Measurements from ENCODE around the gene CFD. TPM values are rescaled to one million over a fixed set of nuclear protein-coding genes. Genes with fewer than 3 reads are reported as not detected.

Gene CFD
- total RNA-seq, 1 experiment from 2014 or later = 1.9 TPM

GRCh38 chr19:903266-903797 lies 43.9 kb downstream of the CFD start:
- Mint-ChIP-seq H3K27ac (no peak overlapping the region), H3K9me3 (no peaks in the 10 kb centered on the region), H3K27me3 (ENCODE audit: low read depth) (no peaks in the 10 kb centered on the region; the same call in 1 of the 2 replicates), H3K4me1 (peaks cover 0 to 27% of the 10 kb centered on the region in 2 experiments; a peak in 2 of 4 replicates), H3K36me3 (ENCODE audit: insufficient read depth in 1 of 3, low read depth in 3 of 3) (peaks cover 0 to 15% (median 13%) of the 10 kb centered on the region in 3 experiments; a peak in 4 of 7 replicates), H3K4me3 (no peak overlapping the region)
- Histone ChIP-seq H3K9me3 (ENCODE audit: control insufficient read depth, low read depth, low read length) (no peaks in the 10 kb centered on the region), H3T11ph (ENCODE audit: low read length) (no peak overlapping the region), H3K23ac (ENCODE audit: insufficient read length, low read depth, low read length) (no peak overlapping the region), H4K91ac (ENCODE audit: insufficient read length, low read depth, low read length) (no peak overlapping the region), H3K14ac (ENCODE audit: insufficient read depth, low read length) (no peak overlapping the region), H3K4ac (ENCODE audit: low read depth, low read length) (no peak overlapping the region), H3K9ac (ENCODE audit: extremely low read depth, insufficient read length, low read length) (no peak overlapping the region), H2BK120ac (ENCODE audit: low read depth, low read length, poor library complexity, severe bottlenecking) (no peak overlapping the region), H4K20me1 (ENCODE audit: control insufficient read depth, insufficient read depth, insufficient read length) (no peaks in the 10 kb centered on the region), H3K23me2 (ENCODE audit: insufficient read length, low read depth, low read length, poor library complexity, severe bottlenecking) (no peaks in the 10 kb centered on the region), H2BK12ac (ENCODE audit: insufficient read length, low read depth, low read length) (no peak overlapping the region), H3K79me1 (ENCODE audit: insufficient read depth, low read depth, low read length, poor library complexity, severe bottlenecking) (peaks cover 13% of the 10 kb centered on the region), H2BK20ac (ENCODE audit: low read depth, low read length, poor library complexity, severe bottlenecking) (no peak overlapping the region), H3K18ac (ENCODE audit: insufficient read length, low read depth, low read length) (no peak overlapping the region), H3K27ac (ENCODE audit: insufficient read length, low read depth, low read length) (no peak overlapping the region), H2AK5ac (ENCODE audit: insufficient read length, low read length) (no peak overlapping the region), H3K56ac (ENCODE audit: insufficient read length, low read depth, low read length) (no peak overlapping the region), H3K79me2 (ENCODE audit: insufficient read depth, low read length) (peaks cover 8% of the 10 kb centered on the region; the same call in 1 of the 2 replicates), H4K5ac (ENCODE audit: insufficient read length, low read depth, low read length) (no peak overlapping the region), H3K4me2 (ENCODE audit: insufficient read depth, insufficient read length, low read length) (no peak overlapping the region), H2BK15ac (ENCODE audit: low read depth, low read length) (no peak overlapping the region), H2AFZ (ENCODE audit: low read length) (no peak overlapping the region), H2BK5ac (ENCODE audit: insufficient read length, low read length) (no peak overlapping the region), H3K27me3 (ENCODE audit: insufficient read depth, low read length) (no peaks in the 10 kb centered on the region), H3K4me1 (ENCODE audit: insufficient read depth, low read length) (no peaks in the 10 kb centered on the region; the same call in 1 of the 2 replicates), H4K8ac (replicated peaks; ENCODE audit: insufficient read length, low read depth, low read length) (no peak overlapping the region)
- DNase-seq = no peak
- no CpG with 5 or more reads among the region's 32 CpGs for WGBS (ENCODE audit: extremely low coverage, insufficient read length, low lambda C conversion rate)
- TF ChIP-seq CTCF (conservative IDR thresholded peaks at IDR 0.05) = no peak

All from H9 (cell line).